HG03280 (cell line): ENCODE results near the gene S100A16.
"Not testable (repeated sequence)": the region's sequence is repeated elsewhere in the genome, so short reads cannot be mapped to it uniquely, and the experiment has no call there.

Experiments used
- ATAC-seq: cut with Tn5 transposase; IDR thresholded peaks from one replicate; pipeline ENCODE4 v1.9.1; 2021; ENCODE audit warnings: mild to moderate bottlenecking, moderate library complexity; ENCODE audit not compliant: unreplicated experiment

The S100A16 gene

DNA sequence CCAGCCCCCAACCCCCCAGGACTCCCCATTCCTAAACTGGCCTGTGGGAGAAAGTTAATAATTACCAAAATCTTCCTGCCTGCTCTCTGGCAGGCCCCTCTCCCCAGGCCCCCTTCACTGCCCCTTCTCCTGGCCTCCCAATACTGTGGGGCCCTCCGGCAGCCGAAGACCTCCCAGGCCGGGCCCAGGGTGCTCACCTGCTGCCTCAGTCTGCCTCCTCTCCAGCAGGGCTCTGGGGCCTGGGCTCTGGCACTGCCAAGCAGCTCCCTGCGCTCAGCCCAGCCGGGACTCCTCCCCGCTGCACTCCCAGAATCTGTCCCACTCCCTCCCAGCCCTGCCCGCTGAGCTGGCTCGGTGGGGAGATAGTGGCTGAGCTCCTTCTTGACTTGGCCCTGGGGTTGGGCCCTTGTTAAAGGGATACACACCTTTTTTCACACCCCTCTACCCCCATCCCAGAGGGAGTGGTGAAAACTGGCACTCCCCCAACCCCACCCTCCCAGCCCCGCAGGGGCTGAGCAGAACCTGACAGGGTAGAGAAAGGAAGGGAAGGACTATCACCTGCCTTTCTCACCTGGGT, at the start of gene S100A16:
TSS of gene S100A16 (minus strand) at position 383 of the 577 bp plus-strand sequence. CDS start 4,986 bp downstream, outside the sequence.
- no peak for ATAC-seq

DNA sequence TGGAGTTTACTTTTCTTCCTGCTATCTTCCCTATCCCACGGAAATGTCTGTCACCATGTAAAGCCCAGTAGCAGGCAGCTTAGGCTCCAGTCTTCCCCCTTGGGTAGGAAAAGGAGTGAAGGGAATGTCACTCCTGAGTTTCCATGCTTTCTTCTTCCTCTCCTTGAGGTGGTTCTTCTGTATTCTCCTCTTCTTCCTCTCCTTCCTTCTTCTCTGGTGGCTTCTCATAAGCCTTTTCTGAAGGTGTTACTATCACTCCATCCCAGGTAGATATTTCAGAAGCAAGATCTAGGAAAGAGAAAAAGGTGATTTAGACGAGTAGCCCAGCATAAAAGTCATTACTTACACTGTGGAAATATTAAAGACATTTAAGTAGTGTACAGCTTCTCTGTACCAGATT, 49.3 kb upstream of the S100A16 start:
- no peak for ATAC-seq

DNA sequence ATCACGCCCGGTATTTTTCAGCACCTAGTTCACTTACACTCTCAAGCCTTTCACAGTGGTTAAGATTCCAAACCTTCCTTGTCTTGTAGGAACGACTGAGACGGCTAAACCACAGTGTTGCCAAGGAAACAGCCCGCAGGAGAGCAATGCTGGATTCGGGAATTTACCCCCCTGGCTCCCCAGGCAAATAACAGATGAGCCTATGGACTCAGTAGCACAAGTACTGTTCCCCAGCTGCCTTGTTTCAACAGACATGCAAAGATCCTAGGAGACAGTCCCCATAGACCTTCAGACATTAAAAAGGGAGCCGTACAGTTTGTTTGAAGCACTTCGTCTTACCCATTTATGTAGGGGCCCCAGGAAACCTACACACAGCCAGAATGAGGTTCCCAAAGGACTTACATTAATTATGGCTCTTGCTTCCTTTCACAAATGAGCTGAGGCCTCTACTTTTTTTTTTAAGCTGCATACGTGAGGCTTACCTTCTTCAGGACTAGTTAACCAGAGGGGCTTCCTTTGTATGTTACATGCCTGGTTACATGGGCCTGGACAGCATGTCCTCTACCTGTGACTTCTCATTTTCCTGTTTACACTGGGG, 48.3 kb upstream of the S100A16 start:
- ATAC-seq = no peak

DNA sequence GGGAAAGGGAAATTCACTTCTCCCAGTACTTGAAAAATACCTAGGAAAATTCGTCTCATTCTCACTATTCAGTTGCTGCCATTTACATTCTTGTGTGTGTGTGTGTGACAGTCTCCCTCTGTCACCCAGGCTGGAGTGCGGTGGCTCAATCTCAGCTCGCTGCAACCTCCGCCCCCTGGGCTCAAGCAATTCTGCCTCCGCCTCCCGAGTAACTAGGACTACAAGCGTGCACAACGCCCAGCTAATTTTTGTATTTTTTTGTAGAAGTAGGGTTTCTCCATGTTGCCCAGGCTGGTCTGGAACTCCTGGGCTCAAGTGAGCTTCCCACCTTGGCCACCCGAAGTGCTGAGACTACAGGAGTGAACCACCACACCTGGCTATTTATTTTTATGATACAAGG, 46.7 kb upstream of the S100A16 start:
- no peak for ATAC-seq

DNA sequence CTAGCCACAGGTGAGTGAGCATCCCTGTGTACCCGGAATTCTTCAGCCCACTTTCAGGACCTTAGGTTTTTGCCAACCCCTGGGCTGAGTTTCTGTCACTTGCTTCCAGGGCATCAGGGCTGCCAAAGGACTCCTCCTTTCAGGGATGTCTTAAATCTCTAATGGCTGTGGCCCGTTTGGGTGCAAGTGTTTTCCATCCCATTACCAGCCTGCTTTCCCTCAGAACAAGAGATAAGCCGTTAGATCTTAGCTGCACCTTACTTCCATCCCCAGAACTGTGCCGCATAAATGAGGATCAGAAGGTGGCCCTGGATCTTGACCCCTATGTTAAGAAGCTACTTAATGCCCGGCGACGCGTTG, 46.2 kb upstream of the S100A16 start:
- no peak for ATAC-seq

DNA sequence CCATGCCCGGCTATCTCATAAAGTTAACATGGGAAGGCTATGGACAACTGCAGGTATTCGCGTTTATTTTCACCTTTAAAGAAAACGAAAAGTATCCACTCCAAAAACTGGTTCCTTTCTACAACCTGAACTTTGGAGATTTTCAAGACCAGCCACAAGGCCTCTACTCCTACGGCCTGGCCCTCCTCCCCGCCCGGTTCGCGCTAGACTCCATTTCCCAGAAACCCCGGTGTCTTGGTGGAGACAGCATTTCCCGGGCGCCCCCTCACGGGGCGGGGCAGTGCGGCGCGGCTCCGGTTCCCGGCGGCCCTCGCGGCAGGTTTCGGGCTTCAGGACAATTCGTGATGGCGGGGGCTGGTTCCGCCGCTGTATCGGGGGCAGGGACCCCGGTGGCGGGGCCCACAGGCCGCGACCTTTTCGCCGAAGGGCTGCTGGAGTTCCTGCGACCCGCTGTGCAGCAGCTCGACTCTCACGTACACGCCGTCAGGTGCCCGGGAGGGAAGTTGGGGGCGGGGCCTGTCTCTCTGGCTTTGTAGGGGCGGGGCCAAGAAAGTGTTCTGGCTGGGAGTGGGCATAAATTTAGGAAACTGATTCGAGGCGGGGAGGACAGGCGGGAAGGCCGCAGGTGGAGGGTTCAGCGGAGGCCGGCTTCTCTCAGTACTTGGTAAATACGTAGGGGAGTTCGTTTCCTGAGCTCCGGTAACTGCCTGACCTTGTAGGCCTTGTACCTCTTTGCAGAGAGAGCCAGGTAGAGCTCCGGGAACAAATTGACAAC, 45.6 kb upstream of the S100A16 start, which contains the start of gene SNAPIN:
TSS of gene SNAPIN (plus strand) at position 304 of the 775 bp plus-strand sequence. CDS start at position 345, 41 bp downstream.
- ATAC-seq = peak; percentile 90

- no peak for ATAC-seq
Measured at GRCh38 chr1:153655333-153655732, 42.4 kb upstream of the S100A16 start.

DNA sequence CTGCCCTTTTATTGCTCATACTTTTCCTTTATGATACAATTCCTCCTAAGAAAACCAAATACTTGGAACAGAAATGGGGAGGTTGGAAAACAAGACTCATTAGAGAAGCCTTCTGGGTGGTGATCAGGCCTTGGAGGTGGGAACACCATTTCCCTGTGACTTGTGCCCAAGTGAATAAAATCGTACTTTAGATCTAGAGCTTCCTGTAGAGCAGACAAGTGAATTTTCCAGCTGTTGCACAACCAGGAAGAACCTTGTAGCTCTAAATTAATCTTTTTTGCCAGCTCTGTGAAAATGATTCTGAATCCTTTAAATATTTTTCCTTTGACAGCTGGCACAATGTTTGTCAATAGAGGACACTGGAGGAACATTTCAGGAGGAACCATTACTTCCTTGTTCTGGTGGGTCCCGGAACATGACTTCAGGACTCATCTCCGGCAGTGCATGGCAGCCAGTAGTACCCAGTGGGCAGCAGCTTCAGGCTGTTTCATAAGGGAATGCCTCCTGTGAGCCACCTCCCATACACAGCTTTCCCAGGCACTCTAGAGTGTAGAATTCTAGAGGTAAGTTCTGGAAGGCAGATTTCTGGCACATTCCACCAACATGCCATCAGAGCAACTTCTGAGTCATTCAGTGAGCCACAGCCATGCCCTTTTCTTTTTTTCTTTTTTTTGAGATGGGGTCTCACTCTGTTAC, 40.0 kb upstream of the S100A16 start:
- ATAC-seq = no peak

DNA sequence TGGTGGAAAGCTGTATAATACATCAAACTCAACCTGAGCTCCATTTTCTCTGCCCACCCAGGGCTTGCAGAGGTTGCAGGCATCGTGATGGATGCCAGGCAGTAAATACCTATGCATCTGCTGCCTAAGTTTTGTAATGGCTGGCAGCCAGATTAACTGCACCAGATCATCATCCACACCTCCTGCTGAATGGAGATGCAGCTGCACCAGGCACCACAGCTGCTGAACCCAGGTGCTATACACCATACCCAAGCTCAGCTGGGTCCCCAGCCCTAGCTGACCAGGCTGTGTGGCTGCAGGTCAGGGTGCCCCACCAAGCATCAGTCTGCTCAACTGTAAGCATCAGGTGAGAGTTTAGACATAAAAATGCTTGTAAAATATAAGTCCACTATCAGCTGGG, 38.8 kb upstream of the S100A16 start:
- ATAC-seq = no peak

GRCh38 chr1:153649863-153650235, 36.9 kb upstream of the S100A16 start:
- ATAC-seq = no peak

- no peak for ATAC-seq
Measured at GRCh38 chr1:153649137-153649862, 36.4 kb upstream of the S100A16 start.

DNA sequence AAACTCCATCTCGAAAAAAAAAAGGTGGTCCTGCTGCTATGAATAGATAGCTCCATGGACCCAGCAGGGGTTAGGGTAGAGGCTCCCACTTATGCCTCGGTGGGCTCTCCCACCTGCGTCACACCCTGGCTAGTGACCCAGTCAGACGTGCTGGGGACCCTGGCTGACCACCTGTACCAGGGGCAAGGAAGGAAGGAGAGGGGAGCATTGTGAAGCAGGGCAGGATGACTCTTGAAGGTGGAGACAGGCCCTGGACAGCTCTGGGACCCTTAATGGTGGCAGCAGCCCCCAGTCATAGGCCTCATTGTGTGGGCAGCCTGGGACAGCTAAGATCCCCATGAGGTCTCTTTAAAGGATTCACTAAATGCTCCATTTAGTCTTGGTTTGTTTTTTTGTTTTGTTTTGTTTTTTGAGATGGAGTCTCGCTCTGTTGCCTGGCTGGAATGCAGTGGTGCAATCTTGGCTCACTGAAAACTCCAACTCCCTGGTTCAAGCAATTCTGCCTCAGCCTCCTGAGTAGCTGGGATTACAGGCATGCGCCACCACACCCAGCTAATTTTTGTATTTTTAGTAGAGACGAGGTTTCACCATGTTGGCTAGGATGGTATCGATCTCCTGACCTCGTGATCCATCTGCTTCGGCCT, 35.2 kb upstream of the S100A16 start:
- ATAC-seq = no peak

DNA sequence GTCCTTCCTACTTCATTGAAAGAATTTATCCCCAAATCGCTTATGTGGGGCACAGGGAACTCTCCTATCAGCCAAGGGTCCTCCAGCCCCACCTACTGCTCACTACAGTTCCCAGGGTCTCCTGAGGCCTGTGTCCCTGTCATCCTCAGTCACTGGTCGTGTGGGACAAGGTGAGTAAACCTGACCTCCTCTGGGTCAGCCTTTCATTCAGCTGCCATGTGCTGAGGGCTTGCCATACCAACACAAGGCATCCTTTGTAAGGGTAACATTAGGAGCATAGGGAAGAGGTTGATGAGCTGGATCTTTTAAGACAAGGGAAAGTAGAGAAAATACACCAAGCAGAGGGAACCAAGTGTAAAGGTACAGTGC, 34.4 kb upstream of the S100A16 start:
- ATAC-seq = no peak

- ATAC-seq = no peak
Measured at GRCh38 chr1:153646672-153647345, 33.9 kb upstream of the S100A16 start.

DNA sequence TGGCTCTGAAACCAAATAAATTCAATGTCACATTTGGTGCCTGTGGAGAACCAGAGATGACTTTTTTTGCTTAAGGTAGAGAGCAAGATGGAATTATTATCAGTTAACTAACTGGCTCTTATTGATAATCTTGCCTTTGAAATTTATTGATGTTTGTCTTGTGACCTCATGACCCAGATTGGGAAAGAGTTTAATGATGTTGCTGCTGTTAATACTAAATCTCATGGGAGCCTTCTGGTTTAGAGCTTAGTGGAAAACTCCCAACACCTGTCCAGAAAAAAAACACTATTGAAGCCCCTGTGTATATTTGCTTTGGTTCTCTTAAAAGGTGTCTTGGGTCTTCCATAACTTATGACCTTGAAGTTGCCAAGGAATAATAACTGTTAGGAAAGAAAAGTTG, 30.9 kb upstream of the S100A16 start:
- ATAC-seq = no peak

DNA sequence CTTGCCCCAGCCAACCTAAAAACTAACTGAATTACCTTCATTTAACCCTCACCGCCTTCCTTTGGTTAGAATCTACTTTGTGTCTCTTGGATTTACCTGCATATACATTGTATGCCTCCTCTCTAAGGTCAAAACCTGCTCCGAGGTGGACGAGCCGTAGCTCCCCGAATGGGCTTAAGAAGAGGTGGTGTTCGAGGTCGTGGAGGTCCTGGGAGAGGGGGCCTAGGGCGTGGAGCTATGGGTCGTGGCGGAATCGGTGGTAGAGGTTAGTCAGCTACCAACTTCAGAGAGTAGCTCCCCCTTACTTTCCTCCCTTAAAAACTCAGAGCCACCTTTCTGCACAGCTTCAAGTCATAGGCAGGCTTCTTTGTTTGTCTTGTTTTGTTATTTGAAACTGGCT, 30.2 kb upstream of the S100A16 start:
- ATAC-seq = no peak

DNA sequence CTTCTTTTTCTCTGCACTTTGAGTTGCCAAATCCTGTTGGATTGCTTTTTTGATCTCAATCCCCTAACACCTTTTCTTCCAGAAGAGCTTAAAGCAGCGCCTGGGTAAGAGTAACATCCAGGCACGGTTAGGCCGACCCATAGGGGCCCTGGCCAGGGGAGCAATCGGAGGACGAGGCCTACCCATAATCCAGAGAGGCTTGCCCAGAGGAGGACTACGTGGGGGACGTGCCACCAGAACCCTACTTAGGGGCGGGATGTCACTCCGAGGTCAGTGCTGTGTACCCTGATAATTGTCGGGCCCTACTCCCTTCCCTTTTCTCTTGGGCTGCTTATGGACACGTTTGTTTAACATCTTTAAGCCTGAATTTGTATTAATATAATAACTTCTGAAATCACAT, 29.2 kb upstream of the S100A16 start:
- ATAC-seq = no peak

GRCh38 chr1:153640861-153641260, 27.9 kb upstream of the S100A16 start:
- ATAC-seq = no peak

DNA sequence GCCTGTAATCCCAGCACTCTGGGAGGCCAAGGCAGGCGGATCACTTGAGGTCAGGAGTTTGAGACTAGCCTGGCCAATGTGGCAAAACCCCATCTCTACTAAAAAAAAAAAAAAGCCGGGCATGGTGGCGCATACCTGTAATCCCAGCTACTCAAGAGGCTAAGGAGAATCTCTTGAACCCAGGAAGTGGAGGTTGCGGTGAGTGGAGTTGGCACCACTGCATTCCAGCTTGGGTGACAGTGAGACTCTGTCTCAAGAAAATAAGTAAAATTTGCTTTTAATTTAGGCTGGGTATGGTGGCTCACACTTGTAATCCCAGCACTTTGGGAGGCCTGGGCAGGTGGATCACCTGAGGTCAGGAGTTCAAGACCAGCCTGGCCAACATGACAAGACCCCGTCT, 27.3 kb upstream of the S100A16 start:
- ATAC-seq = not testable (repeated sequence)

DNA sequence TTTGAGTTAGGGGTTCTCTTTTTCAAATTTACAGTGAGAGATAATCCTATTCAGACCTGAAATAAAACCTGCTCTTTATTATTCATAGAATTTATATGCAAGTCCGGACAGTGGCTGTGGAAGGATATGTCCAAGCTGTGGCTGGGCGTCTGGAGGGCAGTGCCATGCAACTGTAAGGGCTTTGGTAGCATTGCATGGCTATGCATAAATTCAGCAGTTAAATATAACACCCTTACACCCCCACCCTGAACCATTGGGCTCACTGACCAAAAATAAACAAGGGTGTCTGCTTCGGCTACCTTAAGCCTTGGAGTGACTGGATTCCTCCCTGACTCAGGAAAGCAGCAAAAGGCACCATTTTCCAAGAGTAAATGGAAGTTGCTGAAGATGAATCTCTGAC, 26.3 kb upstream of the S100A16 start:
- no peak for ATAC-seq
